Measurements from ENCODE around the gene FAM124A.

Gene FAM124A

DNA sequence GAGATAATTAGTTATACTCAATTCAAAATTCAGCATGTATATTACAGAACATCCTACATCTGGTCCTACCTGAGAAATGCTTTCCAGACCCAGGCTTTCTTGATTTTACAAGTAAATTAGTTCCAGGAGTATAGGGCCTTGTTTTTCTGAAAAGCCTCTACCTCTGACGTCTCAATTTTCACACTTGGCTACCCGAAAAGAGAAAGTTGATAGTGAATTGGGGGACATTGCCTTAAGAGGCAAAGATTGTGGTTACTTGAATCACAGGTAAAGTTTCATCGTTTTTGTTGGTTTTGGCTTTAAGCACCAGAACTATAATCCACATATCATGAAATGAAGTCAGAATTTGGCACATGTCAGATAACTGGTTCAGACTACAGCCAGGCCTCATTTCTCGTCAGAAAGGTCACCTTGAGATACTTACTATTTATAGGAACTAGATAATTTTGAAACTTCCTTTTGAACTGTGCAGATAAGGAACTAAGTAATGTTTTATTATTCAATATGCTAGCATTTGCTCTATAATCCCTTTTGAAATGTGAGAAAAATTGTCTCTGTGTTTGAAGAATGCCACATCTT lies 30.8 kb downstream of the FAM124A start:
- DNase-seq: no peak
- H2AK5ac ChIP-seq (ENCODE audit: low read length): no peak overlapping the region
- no peak overlapping the region for H4K8ac ChIP-seq (ENCODE audit: low read depth, low read length)
- no peaks in the 10 kb centered on the region for H3K9me3 ChIP-seq (ENCODE audit: insufficient read depth, low read depth, low read length)
- no peak overlapping the region for H2BK5ac ChIP-seq (ENCODE audit: low read depth, low read length, poor library complexity)
- WGBS (ENCODE audit: extremely low coverage, insufficient coverage, insufficient read length): no CpG with 5 or more reads among the region's 4 CpGs
- no peak overlapping the region for H3K18ac ChIP-seq (ENCODE audit: low read length)
- no peak overlapping the region for H3K14ac ChIP-seq (ENCODE audit: low read length)
- H3K4me3 ChIP-seq (ENCODE audit: low read depth, low read length): no peak overlapping the region
- no peak overlapping the region for H3K9ac ChIP-seq (ENCODE audit: low read length)
- no peak overlapping the region for H3K23ac ChIP-seq (ENCODE audit: low read length)
- H3K27ac ChIP-seq (ENCODE audit: low read depth, low read length): no peak overlapping the region
- H2AFZ ChIP-seq (ENCODE audit: insufficient read depth, low read length, poor library complexity): no peak overlapping the region
- H2BK120ac ChIP-seq (ENCODE audit: insufficient read depth, low read length, poor library complexity): no peak overlapping the region
- H3K4me2 ChIP-seq (ENCODE audit: low read length): no peak overlapping the region
- H3K4me1 ChIP-seq (ENCODE audit: control insufficient read depth in 1 of 2, insufficient read depth in 2 of 2, low read length in 2 of 2): no peaks in the 10 kb centered on the region
- H4K12ac ChIP-seq (ENCODE audit: low read depth, low read length): no peak overlapping the region
- H3K79me1 ChIP-seq (ENCODE audit: low read length): no peaks in the 10 kb centered on the region
- H3K36me3 ChIP-seq (ENCODE audit: control insufficient read depth in 1 of 2, insufficient read depth in 2 of 2, low read length in 2 of 2): no peaks in the 10 kb centered on the region
- no peak overlapping the region for H4K91ac ChIP-seq (ENCODE audit: low read depth, low read length)
- no peak overlapping the region for H3K4ac ChIP-seq (ENCODE audit: low read depth, low read length)
- no peaks in the 10 kb centered on the region for H3K79me2 ChIP-seq (ENCODE audit: control insufficient read depth, insufficient read depth, low read length, poor library complexity)
- no peak overlapping the region for H2BK12ac ChIP-seq (ENCODE audit: low read length)
- no peaks in the 10 kb centered on the region for H3K27me3 ChIP-seq (ENCODE audit: insufficient read depth, low read length)

DNA sequence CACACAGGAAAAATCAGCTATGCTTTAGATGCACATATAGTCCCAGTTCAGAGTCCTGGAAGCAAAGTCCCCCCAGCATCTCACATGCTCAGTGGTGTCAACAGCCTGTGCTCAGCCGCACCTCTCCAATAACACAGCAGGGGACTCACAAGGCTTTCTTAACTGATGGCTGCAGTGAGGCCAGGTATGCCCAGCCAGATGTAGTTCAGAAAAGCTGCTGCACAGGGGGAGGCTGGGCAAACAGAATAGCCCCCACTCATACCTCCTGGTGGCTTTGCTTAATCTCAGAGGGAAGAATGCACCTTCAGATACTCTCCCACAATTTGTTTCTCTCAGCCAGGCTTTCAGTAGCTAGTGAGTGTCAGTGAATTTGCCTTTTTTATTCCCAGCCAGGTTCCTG lies 33.4 kb downstream of the FAM124A start:
- H4K91ac ChIP-seq (ENCODE audit: low read depth, low read length): no peak overlapping the region
- H2BK5ac ChIP-seq (ENCODE audit: low read depth, low read length, poor library complexity): no peak overlapping the region
- H3K23ac ChIP-seq (ENCODE audit: low read length): no peak overlapping the region
- H3K9ac ChIP-seq (ENCODE audit: low read length): no peak overlapping the region
- H3K4ac ChIP-seq (ENCODE audit: low read depth, low read length): no peak overlapping the region
- H3K27ac ChIP-seq (ENCODE audit: low read depth, low read length): no peak overlapping the region
- H2AFZ ChIP-seq (ENCODE audit: insufficient read depth, low read length, poor library complexity): no peak overlapping the region
- no peak for DNase-seq
- no peaks in the 10 kb centered on the region for H3K36me3 ChIP-seq (ENCODE audit: control insufficient read depth in 1 of 2, insufficient read depth in 2 of 2, low read length in 2 of 2)
- H2BK120ac ChIP-seq (ENCODE audit: insufficient read depth, low read length, poor library complexity): no peak overlapping the region
- no peak overlapping the region for H3K4me3 ChIP-seq (ENCODE audit: low read depth, low read length)
- H4K12ac ChIP-seq (ENCODE audit: low read depth, low read length): no peak overlapping the region
- no peaks in the 10 kb centered on the region for H3K79me1 ChIP-seq (ENCODE audit: low read length)
- no CpG with 5 or more reads among the region's 1 CpG for WGBS (ENCODE audit: extremely low coverage, insufficient coverage, insufficient read length)
- H3K27me3 ChIP-seq (ENCODE audit: insufficient read depth, low read length): no peaks in the 10 kb centered on the region
- H3K18ac ChIP-seq (ENCODE audit: low read length): no peak overlapping the region
- no peaks in the 10 kb centered on the region for H3K79me2 ChIP-seq (ENCODE audit: control insufficient read depth, insufficient read depth, low read length, poor library complexity)
- H3K9me3 ChIP-seq (ENCODE audit: insufficient read depth, low read depth, low read length): no peaks in the 10 kb centered on the region
- H2BK12ac ChIP-seq (ENCODE audit: low read length): no peak overlapping the region
- no peaks in the 10 kb centered on the region for H3K4me1 ChIP-seq (ENCODE audit: control insufficient read depth in 1 of 2, insufficient read depth in 2 of 2, low read length in 2 of 2)
- no peak overlapping the region for H2AK5ac ChIP-seq (ENCODE audit: low read length)
- no peak overlapping the region for H4K8ac ChIP-seq (ENCODE audit: low read depth, low read length)
- H3K14ac ChIP-seq (ENCODE audit: low read length): no peak overlapping the region
- no peak overlapping the region for H3K4me2 ChIP-seq (ENCODE audit: low read length)

DNA sequence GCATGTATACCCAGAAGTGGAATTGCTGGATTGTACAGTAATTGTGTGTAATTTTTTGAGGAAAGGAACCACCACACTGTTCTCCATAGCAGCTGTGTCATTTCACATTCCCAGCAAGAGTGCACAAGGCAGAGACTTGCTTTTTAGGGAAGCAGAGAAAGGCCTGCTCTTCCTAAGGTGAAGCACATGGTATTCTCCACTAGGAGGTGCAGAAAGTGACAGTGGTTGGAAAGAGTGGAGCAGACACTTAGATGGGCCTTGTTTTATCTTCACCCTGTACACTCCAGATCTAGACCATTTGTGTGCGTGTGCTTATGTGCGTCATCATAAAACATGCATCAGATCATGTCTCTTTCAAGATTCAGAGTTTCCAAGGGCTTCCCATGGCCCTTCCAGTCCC lies 35.0 kb downstream of the FAM124A start:
- no peak overlapping the region for H2AK5ac ChIP-seq (ENCODE audit: low read length)
- H4K12ac ChIP-seq (ENCODE audit: low read depth, low read length): no peak overlapping the region
- H3K79me1 ChIP-seq (ENCODE audit: low read length): no peaks in the 10 kb centered on the region
- no peak overlapping the region for H3K4me2 ChIP-seq (ENCODE audit: low read length)
- H3K79me2 ChIP-seq (ENCODE audit: control insufficient read depth, insufficient read depth, low read length, poor library complexity): no peaks in the 10 kb centered on the region
- no peak overlapping the region for H3K23ac ChIP-seq (ENCODE audit: low read length)
- H4K91ac ChIP-seq (ENCODE audit: low read depth, low read length): no peak overlapping the region
- H2AFZ ChIP-seq (ENCODE audit: insufficient read depth, low read length, poor library complexity): no peak overlapping the region
- no peaks in the 10 kb centered on the region for H3K27me3 ChIP-seq (ENCODE audit: insufficient read depth, low read length)
- H3K9me3 ChIP-seq (ENCODE audit: insufficient read depth, low read depth, low read length): no peaks in the 10 kb centered on the region
- no peak for DNase-seq
- H2BK5ac ChIP-seq (ENCODE audit: low read depth, low read length, poor library complexity): no peak overlapping the region
- no peak overlapping the region for H3K18ac ChIP-seq (ENCODE audit: low read length)
- no peak overlapping the region for H2BK12ac ChIP-seq (ENCODE audit: low read length)
- H3K4me1 ChIP-seq (ENCODE audit: control insufficient read depth in 1 of 2, insufficient read depth in 2 of 2, low read length in 2 of 2): no peaks in the 10 kb centered on the region
- H2BK120ac ChIP-seq (ENCODE audit: insufficient read depth, low read length, poor library complexity): no peak overlapping the region
- no peak overlapping the region for H3K4ac ChIP-seq (ENCODE audit: low read depth, low read length)
- H3K27ac ChIP-seq (ENCODE audit: low read depth, low read length): no peak overlapping the region
- no peaks in the 10 kb centered on the region for H3K36me3 ChIP-seq (ENCODE audit: control insufficient read depth in 1 of 2, insufficient read depth in 2 of 2, low read length in 2 of 2)
- H4K8ac ChIP-seq (ENCODE audit: low read depth, low read length): no peak overlapping the region
- H3K9ac ChIP-seq (ENCODE audit: low read length): no peak overlapping the region
- WGBS (ENCODE audit: extremely low coverage, insufficient coverage, insufficient read length): no CpG with 5 or more reads among the region's 2 CpGs
- H3K4me3 ChIP-seq (ENCODE audit: low read depth, low read length): no peak overlapping the region
- no peak overlapping the region for H3K14ac ChIP-seq (ENCODE audit: low read length)

DNA sequence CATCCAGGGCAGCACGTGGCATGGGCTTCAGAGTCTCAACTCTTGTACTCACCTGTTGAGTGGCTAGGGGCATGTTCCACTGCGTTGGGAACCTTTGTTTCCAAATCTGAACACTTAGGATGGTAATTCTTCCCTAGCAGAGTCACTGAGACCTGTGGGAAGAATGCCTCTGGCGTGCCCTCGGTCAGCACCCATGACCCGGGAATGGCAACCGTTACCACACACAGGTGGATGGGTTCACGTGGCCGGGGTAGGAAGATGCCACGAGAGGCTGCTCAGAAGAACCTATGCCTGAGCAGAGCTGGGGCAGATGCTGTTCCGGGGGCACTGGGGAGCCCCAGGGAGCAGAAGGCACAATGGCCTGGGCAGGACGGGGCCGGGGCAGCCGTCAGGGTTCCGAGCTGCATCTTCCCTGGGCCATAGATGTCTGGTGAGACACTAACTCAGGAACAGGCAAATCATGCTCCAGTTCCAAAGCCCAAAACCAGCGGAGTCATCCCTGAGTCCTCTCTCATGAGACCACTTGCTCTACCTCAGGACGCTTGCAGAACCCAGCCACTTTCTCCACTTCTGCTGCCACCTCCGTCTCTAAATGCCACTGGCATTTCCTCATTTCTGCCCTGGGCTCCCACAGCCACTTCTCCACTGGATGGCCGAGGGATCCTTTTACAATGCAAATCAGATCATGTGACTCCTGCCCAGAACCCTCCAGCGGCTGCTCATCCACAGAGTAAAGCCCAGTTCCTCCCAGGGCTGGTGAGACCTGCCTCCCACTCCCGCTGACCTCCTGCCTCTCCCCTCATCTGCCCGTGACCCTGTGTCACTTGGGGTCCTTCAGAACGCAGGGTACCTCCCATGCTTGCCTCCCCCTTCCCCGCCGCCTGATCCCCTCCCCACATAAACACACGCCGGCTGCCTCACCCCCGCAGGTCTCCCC lies 36.7 kb downstream of the FAM124A start:
- H3K27me3 ChIP-seq (ENCODE audit: insufficient read depth, low read length): no peaks in the 10 kb centered on the region
- H2BK5ac ChIP-seq (ENCODE audit: low read depth, low read length, poor library complexity): no peak overlapping the region
- no peak overlapping the region for H3K23ac ChIP-seq (ENCODE audit: low read length)
- no peak overlapping the region for H3K4ac ChIP-seq (ENCODE audit: low read depth, low read length)
- H4K8ac ChIP-seq (ENCODE audit: low read depth, low read length): no peak overlapping the region
- H2AFZ ChIP-seq (ENCODE audit: insufficient read depth, low read length, poor library complexity): no peak overlapping the region
- no peak overlapping the region for H4K12ac ChIP-seq (ENCODE audit: low read depth, low read length)
- H3K4me2 ChIP-seq (ENCODE audit: low read length): no peak overlapping the region
- no peaks in the 10 kb centered on the region for H3K79me2 ChIP-seq (ENCODE audit: control insufficient read depth, insufficient read depth, low read length, poor library complexity)
- H3K79me1 ChIP-seq (ENCODE audit: low read length): no peaks in the 10 kb centered on the region
- H3K4me3 ChIP-seq (ENCODE audit: low read depth, low read length): no peak overlapping the region
- H3K4me1 ChIP-seq (ENCODE audit: control insufficient read depth in 1 of 2, insufficient read depth in 2 of 2, low read length in 2 of 2): no peaks in the 10 kb centered on the region
- H3K14ac ChIP-seq (ENCODE audit: low read length): no peak overlapping the region
- no peak overlapping the region for H2BK120ac ChIP-seq (ENCODE audit: insufficient read depth, low read length, poor library complexity)
- H3K9ac ChIP-seq (ENCODE audit: low read length): no peak overlapping the region
- no peaks in the 10 kb centered on the region for H3K36me3 ChIP-seq (ENCODE audit: control insufficient read depth in 1 of 2, insufficient read depth in 2 of 2, low read length in 2 of 2)
- H2AK5ac ChIP-seq (ENCODE audit: low read length): no peak overlapping the region
- H3K9me3 ChIP-seq (ENCODE audit: insufficient read depth, low read depth, low read length): no peaks in the 10 kb centered on the region
- no peak overlapping the region for H2BK12ac ChIP-seq (ENCODE audit: low read length)
- WGBS (ENCODE audit: extremely low coverage, insufficient coverage, insufficient read length): no CpG with 5 or more reads among the region's 27 CpGs
- H4K91ac ChIP-seq (ENCODE audit: low read depth, low read length): no peak overlapping the region
- H3K27ac ChIP-seq (ENCODE audit: low read depth, low read length): no peak overlapping the region
- DNase-seq: peak in 1 of 2 donors; percentile 43
- no peak overlapping the region for H3K18ac ChIP-seq (ENCODE audit: low read length)
